Lower leg skin (tissue), 3 donors: ENCODE results near the gene SLC5A10.

Experiments
- POLR2A ChIP-seq, 2 donors: fragments of 450-650 bp; IDR thresholded peaks; one replicate each; pipeline ENCODE4 v1.6.1; 2016 to 2017; ENCODE audit warnings: antibody characterized with exemption in 2 of 2, mild to moderate bottlenecking in 1 of 2, moderate library complexity in 1 of 2
- TF ChIP-seq, protein P1 (sequence below), 3 donors: fragments of 450-650 bp; IDR thresholded peaks; one replicate each; pipeline ENCODE4 v1.5.1; 2016; ENCODE audit warnings: antibody characterized with exemption in 3 of 3, mild to moderate bottlenecking in 3 of 3, moderate library complexity in 2 of 3

DNA sequence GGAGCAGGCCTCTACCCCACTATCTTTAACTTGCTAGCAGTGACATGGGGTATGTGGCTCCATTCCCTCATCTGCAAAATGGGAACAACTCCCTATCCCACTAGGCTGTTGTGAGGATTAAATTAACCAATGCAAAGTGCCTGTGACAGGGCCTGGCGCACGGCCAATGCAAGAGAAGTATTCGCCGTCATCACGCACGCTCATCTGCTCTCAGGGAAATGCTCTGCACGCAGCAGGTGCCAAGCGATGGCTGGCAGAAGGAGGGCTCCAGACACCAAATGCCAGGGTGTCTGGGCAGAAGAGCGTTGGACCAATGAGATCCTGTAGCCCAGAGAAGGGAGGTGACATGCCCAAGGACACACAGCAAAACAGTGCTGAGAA, 35.3 kb downstream of the SLC5A10 start:
- no peak for TF ChIP-seq POLR2A (IDR thresholded peaks at IDR 0.05)
- TF ChIP-seq, protein P1, sequence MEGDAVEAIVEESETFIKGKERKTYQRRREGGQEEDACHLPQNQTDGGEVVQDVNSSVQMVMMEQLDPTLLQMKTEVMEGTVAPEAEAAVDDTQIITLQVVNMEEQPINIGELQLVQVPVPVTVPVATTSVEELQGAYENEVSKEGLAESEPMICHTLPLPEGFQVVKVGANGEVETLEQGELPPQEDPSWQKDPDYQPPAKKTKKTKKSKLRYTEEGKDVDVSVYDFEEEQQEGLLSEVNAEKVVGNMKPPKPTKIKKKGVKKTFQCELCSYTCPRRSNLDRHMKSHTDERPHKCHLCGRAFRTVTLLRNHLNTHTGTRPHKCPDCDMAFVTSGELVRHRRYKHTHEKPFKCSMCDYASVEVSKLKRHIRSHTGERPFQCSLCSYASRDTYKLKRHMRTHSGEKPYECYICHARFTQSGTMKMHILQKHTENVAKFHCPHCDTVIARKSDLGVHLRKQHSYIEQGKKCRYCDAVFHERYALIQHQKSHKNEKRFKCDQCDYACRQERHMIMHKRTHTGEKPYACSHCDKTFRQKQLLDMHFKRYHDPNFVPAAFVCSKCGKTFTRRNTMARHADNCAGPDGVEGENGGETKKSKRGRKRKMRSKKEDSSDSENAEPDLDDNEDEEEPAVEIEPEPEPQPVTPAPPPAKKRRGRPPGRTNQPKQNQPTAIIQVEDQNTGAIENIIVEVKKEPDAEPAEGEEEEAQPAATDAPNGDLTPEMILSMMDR (IDR thresholded peaks at IDR 0.05): no peak
